NT2/D1 (cell line): Measurements from ENCODE around the gene LRRC4C.

Experiments used
- SUZ12 ChIP-seq: IDR thresholded peaks from 2 replicates; pipeline ENCODE4 v1.6.1; 2011; ENCODE audit not compliant: insufficient read length, insufficient read depth; ENCODE audit errors: extremely low read depth
- YY1 ChIP-seq: IDR thresholded peaks from 2 replicates; pipeline ENCODE4 v1.6.1; 2011; ENCODE audit not compliant: insufficient read length, insufficient read depth

DNA sequence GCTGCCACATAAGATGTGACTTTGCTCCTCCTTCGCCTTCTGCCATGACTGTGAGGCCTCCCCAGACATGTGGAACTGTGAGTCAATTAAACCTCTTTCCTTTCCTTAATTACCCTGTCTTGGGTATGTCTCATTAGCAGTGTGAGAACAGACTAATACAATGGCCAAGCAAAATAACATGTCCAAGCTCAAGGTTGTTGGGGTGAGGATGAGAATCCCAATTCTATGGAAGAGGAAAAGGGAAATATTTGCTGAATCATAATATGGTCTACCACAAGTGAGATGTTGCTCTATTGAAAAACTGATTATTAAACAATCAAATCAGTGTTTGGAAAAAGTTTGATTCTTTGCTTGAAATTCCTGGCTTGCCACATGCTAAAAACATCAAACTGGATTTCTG is 48.7 kb upstream of the LRRC4C start:
- TF ChIP-seq YY1: no peak
- TF ChIP-seq SUZ12: no peak
